Adrenal gland (tissue), 12 donors: ENCODE data around the gene BAG2. TPM values are rescaled to one million over a fixed set of nuclear protein-coding genes. Genes with fewer than 3 reads are reported as not detected.

Experiments
- DNase-seq, 7 donors: peaks; one replicate each; pipeline ENCODE4 v3.0.0-alpha.2; 2019 to 2020
- H3K27ac ChIP-seq, 5 donors: fragments of 200-600 bp; sonication (generic) in 4 of 5; 1 replicate in 3 of 5; 2 replicates in 2 of 5; pipeline versions ENCODE4 v1.5.1 to v1.8.0; 2016 to 2020; ENCODE audit warnings: mild to moderate bottlenecking in 1 of 5
- H3K27me3 ChIP-seq: fragments of 200-600 bp; 2 replicates; pipeline ENCODE4 v1.8.0; 2021
- H3K36me3 ChIP-seq, 2 donors: fragments of 200-600 bp; replicated peaks in 1 of 2; 1 replicate in 1 of 2; 2 replicates in 1 of 2; pipeline versions ENCODE4 v1.5.1 to v1.8.0; 2018 to 2022
- H3K4me1 ChIP-seq, 2 donors: fragments of 200-600 bp; replicated peaks in 1 of 2; 1 replicate in 1 of 2; 2 replicates in 1 of 2; pipeline versions ENCODE4 v1.5.1 to v1.8.0; 2018 to 2021
- H3K4me3 ChIP-seq, 4 donors: fragments of 200-600 bp; sonication (generic) in 3 of 4; one replicate each; pipeline ENCODE4 v1.5.1; 2016 to 2018
- H3K9me3 ChIP-seq, 3 donors: fragments of 200-600 bp; sonication (generic) in 1 of 3; replicated peaks in 1 of 3; 1 replicate in 2 of 3; 2 replicates in 1 of 3; pipeline versions ENCODE4 v1.5.1 to v1.8.0; 2016 to 2021
- CTCF ChIP-seq, 6 experiments: fragments of 450-650 bp in 4 of 6; fragments of 200-600 bp in 2 of 6; sonication (generic) in 1 of 6; IDR thresholded peaks; 1 replicate in 5 of 6; 2 replicates in 1 of 6; pipeline versions ENCODE4 v1.5.1 to v1.8.0; 2016 to 2021; ENCODE audit warnings: antibody characterized with exemption in 6 of 6, mild to moderate bottlenecking in 2 of 6, moderate library complexity in 1 of 6
- POLR2A ChIP-seq, 2 donors: fragments of 450-650 bp; IDR thresholded peaks; one replicate each; pipeline ENCODE4 v1.6.1; 2017; ENCODE audit warnings: antibody characterized with exemption in 2 of 2, mild to moderate bottlenecking in 2 of 2, moderate library complexity in 1 of 2
- WGBS, 4 donors: extraction: QIAGEN DNeasy Blood & Tissue Kit in 2 of 4; methylation state at CpG; one replicate each; pipeline versions ENCODE4 v1.1.5 to v1.1.7; 2013 to 2017; 5-methylcytosine and 5-hydroxymethylcytosine counted together
- intact Hi-C, 2 donors: fragments of 100-400 bp; cut with DNase I; formaldehyde crosslinking; loops; one replicate each; pipeline versions ENCODE4 v1.14.1 to v1.15.0; 2022 to 2023
- polyA plus RNA-seq, 3 donors: library from polyadenylated mRNA; stranded (reverse); fragments of 200-250 nt in 2 of 3; fragments of 350-450 nt in 1 of 3; fragmentation: Illumina TruSeq in 1 of 3; extraction: RNeasy Lipid Tissue Mini Kit (QIAGEN cat#74804) in 1 of 3; gene quantifications; one replicate each; pipeline ENCODE4 v1.2.3, GENCODE V29; 2013 to 2014
- total RNA-seq, 9 donors: library from RNA; depleted of rRNA in 4 of 9; stranded (reverse); fragments of >200 nt in 4 of 9; fragments of 120-200 nt in 1 of 9; fragmentation: NEBNext Ultra II Directional in 1 of 9; extraction: Animal tissue kit (Norgen Biotek cat#: 25700) in 1 of 9; gene quantifications; one replicate each; pipeline versions ENCODE4 v1.1.0 to v1.2.4, GENCODE V29; 2013 to 2023
- donor health status: healthy with polysubstance abuse.
- donor health status: Bipolar disorder and iron deficiency.
- donor health status: DM: yes; HTN: yes; CAD: no.
- donor health status: DM: no; HTN: no; CAD: no.
- donor health status: DM: no; HTN: no; CAD: no.
- donor health status: DM: yes; HTN: yes; CAD: no.

BAG2 gene
- total and polyA plus RNA-seq, 12 donors = 2.6 to 18.0 (median 7.5) TPM

GRCh38 chr6:57138026-57138425 lies 34.1 kb upstream of the BAG2 start:
- intact Hi-C loops = no loop called here
- Histone ChIP-seq H3K27me3 (no peaks in the 10 kb centered on the region), H3K9me3 (no peaks in the 10 kb centered on the region), H3K4me3 (no peak overlapping the region), H3K27ac (no peak overlapping the region), H3K36me3 (peaks cover 0 to 32% of the 10 kb centered on the region in 2 donors), H3K4me1 (peaks cover 0 to 10% of the 10 kb centered on the region in 2 donors)
- 96 to 97% (median 96%) methylated on average over 11 of the region's 11 CpGs for WGBS, 4 donors
- TF ChIP-seq POLR2A (IDR thresholded peaks at IDR 0.05) (no peak), CTCF (IDR thresholded peaks at IDR 0.05) (no peak)
- no peak for DNase-seq

DNA sequence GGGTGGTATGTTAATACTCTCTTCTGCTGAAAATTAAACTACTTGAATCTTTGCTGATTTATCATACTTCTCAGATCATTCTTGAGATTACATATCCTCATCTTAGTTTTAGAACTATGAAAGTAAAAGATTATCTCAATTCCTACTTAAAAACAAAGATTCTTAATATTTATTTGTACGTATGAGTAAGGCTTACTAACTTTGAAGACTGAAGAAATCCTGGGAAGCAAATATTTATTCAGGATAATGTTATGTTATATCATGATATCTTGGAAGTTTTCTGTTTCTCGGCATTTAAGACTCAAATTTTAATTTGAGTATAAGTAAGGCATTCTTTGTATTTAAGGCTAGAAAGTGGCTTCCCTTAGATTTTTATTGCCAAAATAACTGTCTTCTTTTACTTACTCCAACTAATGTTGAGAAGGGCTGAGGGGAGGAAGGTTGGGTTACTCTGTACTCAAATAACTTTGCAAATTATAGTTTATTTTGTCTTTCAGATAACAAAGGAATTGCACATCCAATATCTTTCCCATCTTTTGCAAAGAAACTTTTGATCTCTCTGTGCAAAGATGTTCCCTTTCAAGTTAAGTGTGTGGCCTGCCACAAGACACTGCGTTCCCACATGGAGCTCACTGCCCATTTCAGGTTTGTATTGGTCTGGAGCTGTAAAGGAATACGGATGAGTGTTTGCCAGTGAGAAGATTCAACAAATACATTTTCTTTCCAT lies 30.5 kb upstream of the BAG2 start:
- no peak for DNase-seq
- no peaks in the 10 kb centered on the region for H3K9me3 ChIP-seq
- H3K4me3 ChIP-seq = no peak overlapping the region
- intact Hi-C loops = no loop called here
- TF ChIP-seq POLR2A (IDR thresholded peaks at IDR 0.05) (no peak), CTCF (IDR thresholded peaks at IDR 0.05) (no peak)
- peaks cover 0 to 17% of the 10 kb centered on the region in 2 donors for H3K36me3 ChIP-seq
- peaks cover 0 to under 1% of the 10 kb centered on the region in 2 donors for H3K4me1 ChIP-seq
- H3K27ac ChIP-seq = no peak overlapping the region
- 97 to 98% (median 98%) methylated on average over 4 of the region's 4 CpGs for WGBS, 4 donors
- no peaks in the 10 kb centered on the region for H3K27me3 ChIP-seq

DNA sequence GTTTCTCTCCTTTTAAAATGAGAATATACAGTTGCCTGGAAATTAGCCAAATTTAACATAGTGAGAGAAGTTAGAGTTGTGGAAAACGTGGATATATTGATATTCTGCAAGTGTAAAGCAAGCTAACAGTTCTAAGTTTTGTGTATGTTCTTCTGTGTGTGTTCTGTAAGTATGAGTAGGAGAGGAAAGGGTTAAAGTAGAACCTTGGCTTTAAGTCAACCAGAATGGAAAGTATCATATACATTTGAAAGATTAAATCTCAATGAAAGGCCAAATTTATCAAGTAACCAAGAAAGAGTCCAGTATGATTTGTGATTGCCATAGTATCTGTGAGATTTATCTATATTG lies 30.0 kb upstream of the BAG2 start:
- Histone ChIP-seq H3K27ac (no peak overlapping the region), H3K4me1 (no peaks in the 10 kb centered on the region), H3K27me3 (no peaks in the 10 kb centered on the region), H3K36me3 (peaks cover 0 to 18% of the 10 kb centered on the region in 2 donors), H3K9me3 (no peaks in the 10 kb centered on the region), H3K4me3 (no peak overlapping the region)
- WGBS, 4 donors = 84 to 93% (median 92%) methylated on average over 1 of the region's 1 CpG
- DNase-seq = no peak
- intact Hi-C loops = no loop called here
- TF ChIP-seq CTCF (IDR thresholded peaks at IDR 0.05) (no peak), POLR2A (IDR thresholded peaks at IDR 0.05) (no peak)

DNA sequence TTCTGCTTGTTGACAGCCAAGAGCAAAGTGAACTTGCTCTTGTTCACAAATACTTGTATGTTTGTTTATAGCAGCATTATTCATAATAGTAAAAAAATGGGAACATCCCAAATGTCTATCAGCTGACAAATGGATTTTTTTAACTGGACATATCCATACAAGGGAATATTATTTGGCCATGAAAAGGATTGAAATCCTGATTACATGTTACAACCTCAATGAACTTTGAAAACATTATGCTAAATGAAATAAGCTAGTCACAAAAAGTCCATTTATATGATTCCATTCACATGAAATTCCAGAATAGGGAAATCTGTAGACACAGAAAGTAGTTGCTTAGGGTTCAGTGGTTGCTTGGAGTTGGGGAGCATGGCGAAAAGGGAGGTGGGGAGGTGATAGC lies 28.4 kb upstream of the BAG2 start:
- TF ChIP-seq POLR2A (IDR thresholded peaks at IDR 0.05) (no peak), CTCF (IDR thresholded peaks at IDR 0.05) (no peak)
- no peaks in the 10 kb centered on the region for H3K4me1 ChIP-seq
- no peaks in the 10 kb centered on the region for H3K27me3 ChIP-seq
- intact Hi-C loops = no loop called here
- H3K9me3 ChIP-seq = no peaks in the 10 kb centered on the region
- H3K4me3 ChIP-seq = no peak overlapping the region
- DNase-seq = no peak
- H3K27ac ChIP-seq = no peak overlapping the region
- peaks cover 0 to 26% of the 10 kb centered on the region in 2 donors for H3K36me3 ChIP-seq
- 92 to 100% (median 99%) methylated on average over 1 of the region's 1 CpG for WGBS, 4 donors
